SIG-M5 (cell line): Measurements from ENCODE around the gene PARS2.

Experiments
- DNase-seq: peaks from one replicate; lab custom pipeline; 2025; lab: John Stamatoyannopoulos, UW

Gene PARS2

DNA sequence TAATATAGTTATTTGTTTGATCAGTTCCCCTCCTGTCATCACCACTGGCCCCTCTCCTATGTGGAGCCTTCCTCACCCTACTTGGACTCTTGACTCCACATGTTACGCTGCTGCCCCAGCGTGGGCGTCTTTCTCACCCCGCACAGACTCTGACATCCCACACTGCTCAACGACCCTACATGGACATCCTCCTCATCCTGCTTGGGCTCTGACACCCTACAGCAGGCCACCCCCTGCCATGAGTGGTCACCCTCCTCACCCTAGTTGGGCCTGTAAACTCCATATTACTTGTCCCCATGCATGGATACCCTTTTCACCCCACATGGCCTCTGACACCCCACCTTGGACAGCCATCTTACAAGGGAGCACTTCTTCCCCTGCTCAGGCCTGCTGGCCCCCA, 27.6 kb downstream of the PARS2 start:
- no peak for DNase-seq

DNA sequence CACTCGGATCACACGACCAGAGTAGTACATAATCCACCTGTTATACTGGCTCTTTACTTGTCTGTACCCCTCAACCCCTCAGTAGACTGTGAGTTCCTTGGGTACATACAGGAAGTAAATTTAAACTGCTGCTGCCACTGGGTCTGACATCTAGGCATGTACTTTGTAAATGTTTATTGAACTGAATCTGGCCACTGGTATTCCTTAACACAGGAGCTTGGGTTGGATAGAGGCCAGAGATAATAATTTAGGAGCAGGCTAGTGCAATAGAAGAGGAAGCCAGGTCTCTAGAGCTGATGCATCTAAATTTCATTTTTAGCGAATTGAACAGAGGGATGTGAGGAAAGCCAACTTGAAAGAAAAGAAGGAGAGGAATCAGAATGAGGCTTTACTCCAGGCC, 36.3 kb downstream of the PARS2 start:
- no peak for DNase-seq

DNA sequence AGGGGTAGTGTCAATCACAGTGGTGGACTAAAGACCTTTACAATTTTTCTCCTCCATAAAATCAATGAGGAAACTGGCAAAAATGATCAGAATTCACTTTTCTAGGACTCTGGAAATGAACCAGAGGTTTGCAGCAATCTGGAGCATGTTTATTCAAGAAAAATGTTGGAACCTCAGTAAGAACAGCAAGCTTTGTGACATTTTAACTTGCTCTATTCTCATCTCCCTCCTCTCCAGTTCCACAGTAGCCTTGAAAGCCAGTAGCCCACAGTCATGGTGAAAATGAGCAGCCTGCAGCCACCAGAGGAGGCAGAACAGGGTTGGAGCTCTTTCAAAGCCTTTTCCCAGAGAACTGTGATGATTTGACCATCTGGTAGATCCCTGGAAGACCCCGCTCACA, 39.6 kb downstream of the PARS2 start:
- no peak for DNase-seq

DNA sequence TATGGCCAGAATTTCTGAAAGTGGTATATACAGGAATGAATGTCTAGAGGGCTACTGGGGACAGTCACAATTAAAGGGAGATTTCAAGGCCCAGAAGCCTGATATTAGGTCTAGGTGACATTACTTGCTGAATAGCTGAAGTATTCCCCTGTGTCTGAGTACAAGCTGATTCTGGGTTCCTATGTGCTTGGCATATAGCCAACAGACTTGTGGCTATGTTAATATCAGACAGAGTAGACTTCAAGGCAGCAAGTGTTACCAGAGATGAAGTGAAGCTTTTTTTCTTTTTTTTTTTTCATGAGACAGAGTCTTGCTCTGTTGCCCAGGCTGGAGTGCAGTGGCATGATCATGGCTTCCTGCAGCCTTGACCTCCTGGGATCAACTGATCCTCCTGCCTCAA, 40.3 kb downstream of the PARS2 start:
- no peak for DNase-seq

DNA sequence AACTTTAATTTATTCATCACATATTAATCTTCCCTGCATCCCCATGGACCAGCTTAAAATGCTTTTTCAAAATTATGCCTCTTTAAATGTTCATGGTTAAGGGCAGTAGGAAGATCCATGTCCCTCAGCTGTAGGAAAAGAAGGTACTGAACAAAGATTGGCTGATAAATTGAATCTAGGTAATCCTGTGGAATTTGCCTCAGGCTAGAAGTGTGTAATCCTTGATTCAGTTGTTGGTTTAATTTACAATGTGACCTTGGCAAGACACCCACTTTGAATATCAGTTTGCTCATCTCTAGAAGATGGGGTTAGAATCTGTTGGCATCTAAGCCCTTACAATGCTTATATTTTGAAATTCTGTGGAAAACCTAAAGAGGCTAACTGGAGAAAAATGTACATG, 42.6 kb downstream of the PARS2 start:
- DNase-seq = no peak

DNA sequence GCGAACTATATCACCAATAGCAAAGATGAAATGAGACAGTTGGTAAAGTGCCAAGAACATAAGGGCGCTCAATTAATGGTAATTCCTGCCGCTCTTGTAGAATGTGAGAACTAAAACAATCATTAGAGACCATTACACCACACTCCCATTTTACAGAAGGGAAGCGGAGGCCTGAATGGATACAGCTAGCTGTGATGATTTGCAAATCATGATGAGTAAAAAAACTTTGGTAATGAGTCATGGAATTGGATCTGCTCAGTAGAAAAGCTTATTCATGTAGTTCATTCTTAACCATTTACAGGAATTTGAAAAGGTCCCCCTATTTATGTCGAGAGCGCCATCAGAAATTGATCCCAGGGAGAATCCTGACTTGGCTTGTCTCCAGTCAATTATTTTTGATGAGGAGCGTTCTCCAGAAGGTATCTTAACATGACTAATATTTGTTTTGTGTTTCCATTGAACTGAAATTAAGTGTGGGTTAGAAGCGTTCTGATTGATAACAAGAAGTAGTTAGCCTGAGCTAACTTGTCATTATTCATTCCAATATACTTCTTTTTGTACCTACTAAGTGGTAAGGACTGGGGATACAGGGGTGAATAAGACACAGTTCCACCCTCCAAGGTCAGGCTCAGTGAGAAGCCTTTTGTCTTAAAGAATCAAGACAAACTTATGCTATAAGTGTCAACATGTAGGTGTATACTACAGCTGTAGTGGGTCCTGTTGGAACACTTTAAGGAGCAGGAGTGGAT, 47.9 kb downstream of the PARS2 start:
- no peak for DNase-seq

DNA sequence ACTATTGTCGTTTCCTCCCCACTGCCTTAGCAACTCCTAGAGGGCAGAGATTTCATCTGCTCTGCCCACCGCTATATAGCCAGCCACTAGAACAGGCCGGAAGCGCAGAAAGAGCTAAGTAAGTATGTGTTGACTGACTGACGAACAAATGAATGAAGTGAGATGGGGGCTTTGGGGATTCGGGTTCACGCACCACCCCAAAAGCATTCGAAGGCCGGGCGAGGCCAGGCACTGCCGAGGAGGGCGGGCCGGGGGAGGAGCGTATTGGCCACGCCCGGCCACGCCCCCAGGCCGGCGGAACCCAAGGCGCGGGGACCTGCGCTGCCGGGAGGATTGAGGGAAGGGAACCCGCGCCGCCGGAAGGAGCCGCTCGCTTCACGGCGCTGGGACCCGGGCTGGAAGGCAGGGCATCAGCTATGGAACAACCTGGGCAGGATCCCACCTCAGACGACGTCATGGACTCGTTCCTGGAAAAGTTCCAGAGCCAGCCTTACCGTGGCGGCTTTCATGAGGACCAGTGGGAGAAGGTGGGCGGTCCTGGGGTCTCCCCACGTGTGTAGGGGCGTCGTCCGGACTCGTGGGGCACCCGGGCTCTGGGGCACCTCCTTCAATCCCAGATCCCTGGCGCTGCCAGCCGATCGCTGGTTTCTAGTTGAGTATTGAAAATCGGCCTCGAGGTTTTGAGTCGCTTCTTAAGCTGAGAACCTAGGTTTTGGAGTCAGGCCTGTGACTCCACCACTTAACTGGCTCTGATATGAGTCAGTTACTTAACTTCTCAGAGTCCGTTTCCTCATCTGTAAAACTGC, 48.6 kb downstream of the PARS2 start, which contains the start of gene TTC4:
Gene TTC4, plus strand, starts transcription at position 369 of the 806 bp plus-strand sequence. Its CDS starts 48 bp downstream, at position 417.
- no peak for DNase-seq

DNA sequence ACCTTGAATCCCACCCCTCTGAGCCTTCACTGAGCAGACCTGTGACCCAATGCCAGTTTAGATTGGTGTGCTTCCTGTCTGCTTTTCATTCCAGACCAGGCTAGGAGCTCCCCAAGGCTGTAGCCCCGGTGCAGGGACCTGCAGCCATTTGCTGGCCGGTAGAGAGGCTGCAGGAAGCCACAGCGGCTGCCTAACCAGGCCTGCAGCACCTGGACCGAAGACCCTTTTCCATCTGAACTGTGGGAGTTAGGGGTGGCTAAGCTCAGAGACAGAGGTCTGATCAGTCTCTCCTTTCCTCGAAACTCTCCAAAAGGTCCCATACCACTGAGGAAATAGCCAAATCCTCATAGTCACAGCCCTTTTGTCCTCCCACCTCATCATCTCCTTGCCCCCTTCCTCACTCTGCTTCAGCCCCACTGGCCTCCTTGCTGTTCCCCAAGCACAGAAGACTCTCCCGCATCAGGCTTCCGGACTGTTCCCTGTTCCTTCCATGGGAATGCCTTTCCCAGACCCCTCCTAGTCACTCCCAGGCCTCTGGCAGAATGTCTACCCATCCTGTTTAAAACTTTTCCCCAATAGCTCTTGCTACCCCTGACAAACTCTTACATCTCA, 49.3 kb downstream of the PARS2 start:
- no peak for DNase-seq

DNA sequence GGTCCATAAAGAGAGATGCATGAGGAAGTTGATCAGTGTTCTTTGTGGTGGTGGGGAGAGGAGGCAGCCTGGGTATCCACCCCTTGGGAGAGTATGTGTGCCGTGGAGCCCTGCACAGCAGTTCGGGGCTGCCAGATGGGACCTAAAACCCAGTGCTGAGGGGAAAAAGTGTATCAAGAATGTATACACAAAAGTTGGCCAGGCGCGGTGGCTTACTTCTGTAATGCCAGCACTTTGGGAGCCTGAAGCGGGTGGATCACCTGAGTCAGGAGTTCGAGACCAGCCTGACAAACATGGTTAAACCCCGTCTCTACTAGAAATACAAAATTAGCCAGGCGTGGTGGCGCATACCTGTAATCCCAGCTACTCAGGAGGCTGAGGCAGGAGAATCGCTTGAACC, 52.8 kb downstream of the PARS2 start:
- DNase-seq = no peak

DNA sequence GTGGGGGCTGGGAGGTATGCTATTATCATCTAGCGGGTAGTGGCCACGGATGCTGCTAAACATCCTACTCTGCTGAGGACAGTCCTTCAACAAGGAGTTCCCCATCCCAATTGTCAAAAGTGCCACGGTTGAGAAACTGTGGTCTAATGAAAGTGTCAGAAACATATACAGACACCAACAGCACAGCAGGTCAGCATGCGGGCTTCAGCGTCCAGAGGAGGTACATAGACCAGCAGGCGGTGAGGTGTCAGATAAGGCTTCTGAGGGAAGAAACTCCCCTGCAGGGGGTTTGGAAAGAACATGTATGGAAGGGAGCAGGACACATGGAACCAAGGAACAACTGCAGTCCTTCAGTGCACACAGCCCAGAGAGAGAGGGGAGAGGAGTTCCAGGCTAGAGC, 53.5 kb downstream of the PARS2 start:
- no peak for DNase-seq

DNA sequence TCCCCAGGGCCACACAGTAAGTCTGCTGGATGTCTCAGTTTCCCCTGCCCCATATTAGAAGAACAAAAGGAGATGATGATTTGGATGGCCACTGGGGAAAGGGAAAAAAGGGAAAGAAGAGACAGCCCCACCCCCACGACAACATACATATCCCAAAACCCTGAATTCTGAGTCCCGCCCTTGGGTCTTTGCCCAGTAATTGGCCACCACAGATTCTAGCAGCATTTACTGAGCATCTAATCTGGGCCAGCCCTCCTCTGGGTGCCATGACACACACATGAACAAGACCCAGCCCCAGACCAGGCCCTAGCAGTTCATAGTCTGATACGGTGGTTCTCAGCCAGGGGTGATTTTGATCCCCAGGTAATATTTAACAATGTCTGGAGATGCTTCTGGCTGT, 53.9 kb downstream of the PARS2 start:
- DNase-seq = no peak

DNA sequence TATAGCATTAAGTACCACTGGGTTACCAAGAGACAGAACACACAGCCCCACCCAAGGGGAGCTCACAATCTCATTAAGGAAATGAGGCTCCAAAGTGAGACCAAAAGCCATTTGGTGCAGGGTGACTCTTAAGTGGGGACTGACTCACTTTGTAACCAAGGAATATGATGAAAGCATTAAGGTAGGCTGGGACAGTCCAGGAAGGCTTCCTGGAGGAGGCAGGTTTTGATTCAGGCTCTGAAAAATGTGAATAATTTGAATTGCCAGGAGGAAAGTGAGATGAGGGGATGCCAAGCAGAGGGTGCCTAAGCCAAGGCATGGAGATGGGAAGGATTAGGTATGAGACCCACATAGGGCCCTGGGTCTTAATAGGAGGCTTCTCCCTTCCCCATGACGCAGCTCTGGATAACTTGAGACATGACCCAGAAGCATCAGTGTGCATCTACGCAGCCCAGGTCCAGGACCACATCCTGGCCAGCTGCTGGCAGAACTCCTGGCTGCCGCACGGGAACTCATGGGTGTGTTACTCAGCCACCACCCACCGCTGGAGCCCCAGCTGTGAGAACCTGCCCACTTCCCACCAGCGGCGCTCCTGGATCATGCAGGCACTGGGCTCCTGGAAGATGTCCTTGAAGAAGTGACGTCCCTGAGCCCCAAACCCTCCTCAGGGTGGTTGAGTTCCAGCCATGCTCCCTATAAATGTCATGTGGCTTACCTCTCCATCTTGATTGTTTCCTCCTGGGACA, 54.6 kb downstream of the PARS2 start:
- DNase-seq = no peak

DNA sequence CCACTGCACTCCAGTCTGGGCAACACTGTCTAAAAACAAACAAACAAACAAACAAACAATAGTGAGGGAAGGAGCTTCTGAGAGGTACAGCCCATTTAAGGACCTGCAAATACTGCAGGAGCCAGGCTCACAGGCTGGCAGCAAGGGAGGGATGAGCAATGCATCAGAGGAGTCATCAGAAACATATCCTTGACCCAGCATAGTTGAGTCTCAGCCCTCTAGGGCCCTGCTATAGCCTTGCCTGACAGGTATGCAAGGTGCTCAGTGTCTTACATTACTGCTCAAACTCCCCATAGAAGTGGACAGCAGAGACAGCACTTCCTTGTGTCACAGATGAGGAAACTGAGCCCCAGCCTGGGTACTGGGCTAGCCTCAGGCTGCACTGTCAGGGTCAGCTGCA, 55.9 kb downstream of the PARS2 start:
- DNase-seq = no peak
